Neural progenitor cell (in vitro differentiated cells): ENCODE data around the gene IFFO2. TPM values are rescaled to one million over a fixed set of nuclear protein-coding genes. Genes with fewer than 3 reads are reported as not detected.

Experiments
- DNase-seq: peaks from one replicate; pipeline ENCODE4 v3.0.0-alpha.2; 2016; ENCODE audit warnings: low spot score
- H2AFZ ChIP-seq: fragments of 200-600 bp; sonication (generic); replicated peaks from 2 replicates; pipeline ENCODE4 v1.6.1; 2016; ENCODE audit warnings: antibody characterized with exemption
- H3F3A ChIP-seq: fragments of 200-600 bp; sonication (generic); 2 replicates; pipeline ENCODE4 v1.6.1; 2016; ENCODE audit warnings: antibody characterized with exemption, low read depth
- H3K27ac ChIP-seq: fragments of 200-600 bp; sonication (generic); 2 replicates; pipeline ENCODE4 v1.5.1; 2016; ENCODE audit warnings: mild to moderate bottlenecking
- H3K27me3 ChIP-seq: fragments of 200-600 bp; sonication (generic); 2 replicates; pipeline ENCODE4 v1.6.1; 2016; ENCODE audit warnings: mild to moderate bottlenecking, moderate library complexity
- H3K36me3 ChIP-seq: fragments of 200-600 bp; sonication (generic); 2 replicates; pipeline ENCODE4 v1.5.1; 2016
- H3K4me1 ChIP-seq: fragments of 200-600 bp; sonication (generic); 2 replicates; pipeline ENCODE4 v1.6.1; 2016; ENCODE audit warnings: mixed run types
- H3K4me2 ChIP-seq: fragments of 200-600 bp; sonication (generic); 2 replicates; pipeline ENCODE4 v1.6.1; 2016
- H3K4me3 ChIP-seq: fragments of 200-600 bp; sonication (generic); 2 replicates; pipeline ENCODE4 v1.5.1; 2016
- H3K79me2 ChIP-seq: fragments of 200-600 bp; sonication (generic); 2 replicates; pipeline ENCODE4 v1.6.1; 2016; ENCODE audit warnings: low read depth
- H3K9ac ChIP-seq: fragments of 200-600 bp; sonication (generic); 2 replicates; pipeline ENCODE4 v1.6.1; 2016
- H3K9me3 ChIP-seq: fragments of 200-600 bp; sonication (generic); 2 replicates; pipeline ENCODE4 v1.5.1; 2016; ENCODE audit warnings: low read depth
- H4K20me1 ChIP-seq: fragments of 200-600 bp; sonication (generic); 2 replicates; pipeline ENCODE4 v1.6.1; 2016; ENCODE audit warnings: low read depth
- H3K27ac Mint-ChIP-seq: 3 replicates; pipeline ENCODE4 v1.8.0; 2021; ENCODE audit warnings: mixed read lengths
- H3K27me3 Mint-ChIP-seq: 2 replicates; pipeline ENCODE4 v1.8.0; 2022; ENCODE audit warnings: low read depth, mild to moderate bottlenecking, inconsistent platforms, moderate library complexity, mixed read lengths; ENCODE audit not compliant: insufficient read depth
- H3K36me3 Mint-ChIP-seq: 3 replicates; pipeline ENCODE4 v1.8.0; 2021; ENCODE audit warnings: mixed read lengths
- H3K4me1 Mint-ChIP-seq: 3 replicates; pipeline ENCODE4 v1.8.0; 2021; ENCODE audit warnings: mixed read lengths
- H3K4me3 Mint-ChIP-seq: 3 replicates; pipeline ENCODE4 v1.8.0; 2021; ENCODE audit warnings: mild to moderate bottlenecking, moderate library complexity, mixed read lengths
- H3K9me3 Mint-ChIP-seq: 3 replicates; pipeline ENCODE4 v1.8.0; 2020; ENCODE audit warnings: mixed read lengths
- EZH2 ChIP-seq: fragments of 200-600 bp; sonication (generic); IDR thresholded peaks from 2 replicates; pipeline ENCODE4 v1.6.1; 2017; ENCODE audit warnings: antibody characterized with exemption, mild to moderate bottlenecking, moderate library complexity
- EZH2phosphoT487 ChIP-seq: fragments of 200-600 bp; sonication (generic); IDR thresholded peaks from 2 replicates; pipeline ENCODE4 v1.6.1; 2017; ENCODE audit warnings: antibody characterized with exemption
- total RNA-seq: library from RNA; depleted of rRNA; stranded (reverse); fragments of >200 nt; gene quantifications from 2 replicates; pipeline ENCODE4 v1.2.3, GENCODE V29; 2015; ENCODE audit warnings: low replicate concordance
- TF ChIP-seq, protein P1 (sequence below): fragments of 200-600 bp; sonication (generic); IDR thresholded peaks from 2 replicates; pipeline ENCODE4 v1.5.1; 2017; ENCODE audit warnings: antibody characterized with exemption, mild to moderate bottlenecking

Gene IFFO2
- total RNA-seq, 1 donor from 2014 or later = 0.65 TPM

DNA sequence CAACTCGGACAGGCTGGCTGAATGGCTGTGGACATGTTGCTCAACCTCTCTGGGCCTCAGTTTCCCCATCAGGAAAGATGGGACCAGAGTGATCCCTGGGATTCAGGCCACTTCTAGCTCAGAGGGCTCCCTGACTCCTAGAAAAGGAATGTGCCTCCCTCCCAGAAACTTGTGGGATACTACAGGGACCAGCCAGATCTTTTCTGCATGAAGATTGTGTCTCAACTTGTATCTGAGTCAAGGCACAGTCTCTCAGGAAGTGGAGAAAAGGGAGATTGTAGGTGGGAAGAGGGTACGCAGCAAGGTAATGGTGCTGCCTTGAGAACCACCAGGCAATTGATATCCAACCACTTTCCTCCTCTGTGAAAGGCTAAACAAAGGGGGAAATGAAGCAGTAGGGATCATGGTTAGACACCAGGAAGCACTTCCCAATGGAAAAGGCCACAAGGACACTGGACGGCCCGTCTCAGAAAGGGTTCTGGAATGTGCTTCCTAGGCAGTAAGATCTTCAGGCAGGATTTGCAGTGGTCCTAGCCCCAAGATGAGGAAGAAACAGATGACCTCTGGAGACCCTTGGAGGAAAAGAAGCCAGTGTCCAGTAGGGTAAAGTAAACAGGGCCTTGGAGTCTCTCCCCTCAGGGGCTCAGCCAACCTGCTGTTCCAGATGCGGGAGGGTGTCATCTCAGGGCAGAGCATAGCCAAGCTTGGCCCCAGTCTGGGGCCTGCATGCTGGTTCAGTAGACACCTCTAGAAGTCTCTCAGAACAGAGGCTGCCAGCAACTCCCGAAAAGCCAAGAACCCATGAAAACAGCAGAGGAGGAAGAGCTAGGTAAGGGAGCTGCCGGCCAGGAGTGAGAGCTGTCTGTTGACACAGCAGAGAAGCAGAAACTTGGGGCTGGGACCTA, 16.8 kb downstream of the IFFO2 start:
- Histone ChIP-seq H4K20me1 (peaks cover 5% of the 10 kb centered on the region), H3K4me1 (peaks cover 26% of the 10 kb centered on the region), H3F3A (peaks cover 14% of the 10 kb centered on the region), H3K9me3 (no peaks in the 10 kb centered on the region), H3K4me2 (no peak overlapping the region), H3K79me2 (no peaks in the 10 kb centered on the region), H3K4me3 (no peak overlapping the region), H3K36me3 (no peaks in the 10 kb centered on the region), H3K27ac (no peak overlapping the region), H3K27me3 (no peaks in the 10 kb centered on the region), H2AFZ (no peak overlapping the region), H3K9ac (no peak overlapping the region)
- Mint-ChIP-seq H3K36me3 (no peaks in the 10 kb centered on the region), H3K27ac (peak overlapping the region; percentile 29), H3K9me3 (no peaks in the 10 kb centered on the region), H3K27me3 (peaks cover 7% of the 10 kb centered on the region), H3K4me1 (peaks cover 49% of the 10 kb centered on the region), H3K4me3 (no peak overlapping the region)
- no peak for DNase-seq
- no peak for TF ChIP-seq EZH2phosphoT487
- TF ChIP-seq, protein P1, sequence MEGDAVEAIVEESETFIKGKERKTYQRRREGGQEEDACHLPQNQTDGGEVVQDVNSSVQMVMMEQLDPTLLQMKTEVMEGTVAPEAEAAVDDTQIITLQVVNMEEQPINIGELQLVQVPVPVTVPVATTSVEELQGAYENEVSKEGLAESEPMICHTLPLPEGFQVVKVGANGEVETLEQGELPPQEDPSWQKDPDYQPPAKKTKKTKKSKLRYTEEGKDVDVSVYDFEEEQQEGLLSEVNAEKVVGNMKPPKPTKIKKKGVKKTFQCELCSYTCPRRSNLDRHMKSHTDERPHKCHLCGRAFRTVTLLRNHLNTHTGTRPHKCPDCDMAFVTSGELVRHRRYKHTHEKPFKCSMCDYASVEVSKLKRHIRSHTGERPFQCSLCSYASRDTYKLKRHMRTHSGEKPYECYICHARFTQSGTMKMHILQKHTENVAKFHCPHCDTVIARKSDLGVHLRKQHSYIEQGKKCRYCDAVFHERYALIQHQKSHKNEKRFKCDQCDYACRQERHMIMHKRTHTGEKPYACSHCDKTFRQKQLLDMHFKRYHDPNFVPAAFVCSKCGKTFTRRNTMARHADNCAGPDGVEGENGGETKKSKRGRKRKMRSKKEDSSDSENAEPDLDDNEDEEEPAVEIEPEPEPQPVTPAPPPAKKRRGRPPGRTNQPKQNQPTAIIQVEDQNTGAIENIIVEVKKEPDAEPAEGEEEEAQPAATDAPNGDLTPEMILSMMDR = no peak
- TF ChIP-seq EZH2 = no peak

GRCh38 chr1:18938707-18939070, 17.8 kb downstream of the IFFO2 start:
- Histone ChIP-seq H3K4me3 (no peak overlapping the region), H3F3A (peaks cover 14% of the 10 kb centered on the region), H3K36me3 (no peaks in the 10 kb centered on the region), H4K20me1 (peaks cover 5% of the 10 kb centered on the region), H3K27me3 (no peaks in the 10 kb centered on the region), H3K4me2 (peak overlapping the region; percentile 13), H3K9me3 (no peaks in the 10 kb centered on the region), H3K9ac (no peak overlapping the region), H3K27ac (no peak overlapping the region), H3K79me2 (no peaks in the 10 kb centered on the region), H2AFZ (no peak overlapping the region), H3K4me1 (peaks cover 26% of the 10 kb centered on the region)
- Mint-ChIP-seq H3K27me3 (peaks cover 5% of the 10 kb centered on the region), H3K36me3 (no peaks in the 10 kb centered on the region), H3K9me3 (no peaks in the 10 kb centered on the region), H3K4me3 (no peak overlapping the region), H3K27ac (no peak overlapping the region), H3K4me1 (peaks cover 44% of the 10 kb centered on the region)
- DNase-seq = no peak
- TF ChIP-seq, protein P1 = no peak
- TF ChIP-seq EZH2phosphoT487 = no peak
- TF ChIP-seq EZH2 = no peak

DNA sequence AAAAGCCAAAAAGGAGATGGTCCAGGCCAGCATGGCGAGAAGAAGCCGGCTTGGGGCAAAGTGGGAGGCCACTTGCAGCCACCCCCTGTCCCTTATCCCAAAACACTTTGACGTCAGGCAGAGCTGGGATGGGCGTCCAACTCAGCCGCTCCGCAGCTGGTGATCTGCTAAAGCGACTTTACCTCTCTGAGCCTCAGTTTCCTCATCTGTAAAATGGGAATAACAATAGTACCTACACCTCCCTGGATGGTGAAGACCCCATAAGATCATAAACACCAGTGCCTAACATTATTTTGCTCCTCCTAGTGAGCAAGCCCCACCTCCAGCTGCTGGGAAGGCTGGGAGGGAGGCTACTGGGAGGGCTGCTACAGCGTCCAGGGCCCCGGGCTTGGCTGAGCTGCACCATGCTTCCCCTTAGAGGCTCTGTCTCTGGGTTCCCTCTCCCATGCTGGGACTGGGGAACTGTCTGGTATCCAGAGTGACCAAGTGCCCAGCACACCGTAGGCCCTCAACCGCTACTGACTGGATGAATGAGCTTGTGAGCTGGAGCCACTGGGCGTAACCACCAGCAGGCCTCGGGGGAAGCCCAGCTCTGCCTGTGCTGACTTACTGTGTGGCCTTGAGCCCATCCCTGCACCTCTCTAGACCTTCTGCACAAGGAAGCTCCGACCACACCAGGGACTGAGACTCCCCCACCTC, 18.3 kb downstream of the IFFO2 start:
- Histone ChIP-seq H4K20me1 (peaks cover 5% of the 10 kb centered on the region), H3K4me1 (peaks cover 26% of the 10 kb centered on the region), H3K27me3 (no peaks in the 10 kb centered on the region), H3K79me2 (no peaks in the 10 kb centered on the region), H3K4me2 (peak overlapping the region; percentile 13), H3F3A (peaks cover 14% of the 10 kb centered on the region), H2AFZ (no peak overlapping the region), H3K36me3 (no peaks in the 10 kb centered on the region), H3K9ac (no peak overlapping the region), H3K4me3 (no peak overlapping the region), H3K27ac (no peak overlapping the region), H3K9me3 (no peaks in the 10 kb centered on the region)
- Mint-ChIP-seq H3K4me3 (no peak overlapping the region), H3K36me3 (no peaks in the 10 kb centered on the region), H3K9me3 (no peaks in the 10 kb centered on the region), H3K27ac (no peak overlapping the region), H3K4me1 (peaks cover 44% of the 10 kb centered on the region), H3K27me3 (peaks cover 5% of the 10 kb centered on the region)
- no peak for DNase-seq
- TF ChIP-seq EZH2phosphoT487 (no peak), EZH2 (no peak)
- TF ChIP-seq, protein P1 = no peak
